Measurements from ENCODE around the gene CCDC43. TPM values are rescaled to one million over a fixed set of nuclear protein-coding genes. Genes with fewer than 3 reads are reported as not detected.

The CCDC43 gene
- total and polyA plus RNA-seq, 2 of the 13 experiments (the other 11 are each of a cell fraction or from before 2014, with no cell fraction given), result 17.5 to 94.8 TPM

DNA sequence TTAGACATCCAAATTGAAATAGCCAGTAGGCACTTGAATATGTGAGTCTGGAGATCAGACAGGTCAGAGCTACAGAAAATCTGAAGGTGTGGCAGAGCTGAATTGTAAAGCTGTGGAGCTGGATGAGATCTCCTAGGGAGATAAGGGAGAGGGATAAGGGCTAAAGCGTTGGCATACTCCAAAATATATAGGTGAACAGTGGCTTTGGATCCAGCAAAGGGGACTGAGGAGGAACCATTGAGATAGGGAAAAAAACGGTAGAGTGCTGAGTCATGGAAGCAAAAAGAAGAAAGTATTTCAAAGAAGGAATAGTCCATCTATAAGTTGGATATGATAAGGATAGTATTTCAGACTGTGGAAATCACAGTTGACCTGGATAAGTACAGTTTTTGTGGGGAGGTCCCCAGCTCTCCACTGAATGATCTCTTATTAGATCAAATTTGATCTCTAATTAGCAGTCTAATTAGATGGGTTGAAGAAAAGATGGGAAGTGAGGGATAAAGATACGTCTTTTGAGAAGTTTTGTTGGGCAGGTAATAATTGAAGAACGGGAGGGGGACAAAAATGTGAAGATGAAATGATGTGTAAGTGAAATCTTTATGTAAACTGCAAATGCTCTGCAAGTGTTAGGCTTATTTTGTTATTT lies 18.3 kb upstream of the CCDC43 start (continued):
- TF ChIP-seq ZNF629 (CRISPR knock-in tag; conservative IDR thresholded peaks at IDR 0.05) (no peak), ZNF460 (CRISPR knock-in tag; IDR thresholded peaks at IDR 0.05; ENCODE audit: borderline replicate concordance) (0 out of 2 replicates have a peak, but pooled peaks have one; percentile 3), MAFG (CRISPR knock-in tag; IDR thresholded peaks at IDR 0.05) (0 out of 2 replicates have a peak, but pooled peaks have one; percentile 25), NFE2L2 (IDR thresholded peaks at IDR 0.05; ENCODE audit: low read length) (peak; percentile 88), REXO4 (CRISPR knock-in tag; IDR thresholded peaks at IDR 0.05; ENCODE audit: borderline replicate concordance) (no peak), U2AF2 (IDR thresholded peaks at IDR 0.05; ENCODE audit: low read depth, low read length) (no peak), ZNF670 (CRISPR knock-in tag; IDR thresholded peaks at IDR 0.05; ENCODE audit: borderline replicate concordance) (0 out of 2 replicates have a peak, but pooled peaks have one; percentile 32), GATA4 (IDR thresholded peaks at IDR 0.05; ENCODE audit: borderline replicate concordance, low read depth) (0 out of 2 replicates have a peak, but pooled peaks have one; percentile 0), MEF2D (CRISPR knock-in tag; IDR thresholded peaks at IDR 0.05) (no peak), MAFF (IDR thresholded peaks at IDR 0.05; ENCODE audit: low read depth, low read length) (peak; percentile 22; the same call in 1 of the 2 replicates), MZF1 (CRISPR knock-in tag; IDR thresholded peaks at IDR 0.05; ENCODE audit: borderline replicate concordance) (no peak), ETV5 (CRISPR knock-in tag; IDR thresholded peaks at IDR 0.05; ENCODE audit: borderline replicate concordance) (no peak), NFATC3 (CRISPR knock-in tag; IDR thresholded peaks at IDR 0.05) (no peak), NFE2 (CRISPR knock-in tag; IDR thresholded peaks at IDR 0.05) (peak; percentile 56; the same call in 1 of the 2 replicates), NR3C1 (CRISPR knock-in tag; IDR thresholded peaks at IDR 0.05) (no peak), CBFB (CRISPR knock-in tag; IDR thresholded peaks at IDR 0.05) (no peak), ZNF326 (CRISPR knock-in tag; IDR thresholded peaks at IDR 0.05; ENCODE audit: borderline replicate concordance) (no peak), GTF2F1 (IDR thresholded peaks at IDR 0.05; ENCODE audit: low read length) (0 out of 2 replicates have a peak, but pooled peaks have one; percentile 2)
- TF ChIP-seq, protein P1, sequence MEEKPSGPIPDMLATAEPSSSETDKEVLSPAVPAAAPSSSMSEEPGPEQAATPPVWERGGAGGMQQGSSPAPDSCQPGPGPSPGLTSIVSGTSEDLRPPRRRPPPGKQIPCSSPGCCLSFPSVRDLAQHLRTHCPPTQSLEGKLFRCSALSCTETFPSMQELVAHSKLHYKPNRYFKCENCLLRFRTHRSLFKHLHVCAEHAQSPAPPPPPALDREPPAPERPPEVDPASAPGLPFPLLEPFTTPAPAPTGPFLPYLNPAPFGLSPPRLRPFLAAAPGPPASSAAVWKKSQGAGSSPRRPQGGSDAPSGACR (CRISPR knock-in tag; IDR thresholded peaks at IDR 0.05), result no peak
- TF ChIP-seq, protein P2, sequence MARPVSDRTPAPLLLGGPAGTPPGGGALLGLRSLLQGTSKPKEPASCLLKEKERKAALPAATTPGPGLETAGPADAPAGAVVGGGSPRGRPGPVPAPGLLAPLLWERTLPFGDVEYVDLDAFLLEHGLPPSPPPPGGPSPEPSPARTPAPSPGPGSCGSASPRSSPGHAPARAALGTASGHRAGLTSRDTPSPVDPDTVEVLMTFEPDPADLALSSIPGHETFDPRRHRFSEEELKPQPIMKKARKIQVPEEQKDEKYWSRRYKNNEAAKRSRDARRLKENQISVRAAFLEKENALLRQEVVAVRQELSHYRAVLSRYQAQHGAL (CRISPR knock-in tag; IDR thresholded peaks at IDR 0.05; ENCODE audit: not compliant biosample characterization), result no peak
- TF ChIP-seq, protein P3, sequence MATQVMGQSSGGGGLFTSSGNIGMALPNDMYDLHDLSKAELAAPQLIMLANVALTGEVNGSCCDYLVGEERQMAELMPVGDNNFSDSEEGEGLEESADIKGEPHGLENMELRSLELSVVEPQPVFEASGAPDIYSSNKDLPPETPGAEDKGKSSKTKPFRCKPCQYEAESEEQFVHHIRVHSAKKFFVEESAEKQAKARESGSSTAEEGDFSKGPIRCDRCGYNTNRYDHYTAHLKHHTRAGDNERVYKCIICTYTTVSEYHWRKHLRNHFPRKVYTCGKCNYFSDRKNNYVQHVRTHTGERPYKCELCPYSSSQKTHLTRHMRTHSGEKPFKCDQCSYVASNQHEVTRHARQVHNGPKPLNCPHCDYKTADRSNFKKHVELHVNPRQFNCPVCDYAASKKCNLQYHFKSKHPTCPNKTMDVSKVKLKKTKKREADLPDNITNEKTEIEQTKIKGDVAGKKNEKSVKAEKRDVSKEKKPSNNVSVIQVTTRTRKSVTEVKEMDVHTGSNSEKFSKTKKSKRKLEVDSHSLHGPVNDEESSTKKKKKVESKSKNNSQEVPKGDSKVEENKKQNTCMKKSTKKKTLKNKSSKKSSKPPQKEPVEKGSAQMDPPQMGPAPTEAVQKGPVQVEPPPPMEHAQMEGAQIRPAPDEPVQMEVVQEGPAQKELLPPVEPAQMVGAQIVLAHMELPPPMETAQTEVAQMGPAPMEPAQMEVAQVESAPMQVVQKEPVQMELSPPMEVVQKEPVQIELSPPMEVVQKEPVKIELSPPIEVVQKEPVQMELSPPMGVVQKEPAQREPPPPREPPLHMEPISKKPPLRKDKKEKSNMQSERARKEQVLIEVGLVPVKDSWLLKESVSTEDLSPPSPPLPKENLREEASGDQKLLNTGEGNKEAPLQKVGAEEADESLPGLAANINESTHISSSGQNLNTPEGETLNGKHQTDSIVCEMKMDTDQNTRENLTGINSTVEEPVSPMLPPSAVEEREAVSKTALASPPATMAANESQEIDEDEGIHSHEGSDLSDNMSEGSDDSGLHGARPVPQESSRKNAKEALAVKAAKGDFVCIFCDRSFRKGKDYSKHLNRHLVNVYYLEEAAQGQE (IDR thresholded peaks at IDR 0.05; ENCODE audit: borderline replicate concordance in 1 of 2, low read depth in 1 of 2, low read length in 2 of 2), result no peak
